ENCODE measurements around the gene SIGLEC15. TPM values are rescaled to one million over a fixed set of nuclear protein-coding genes. Genes with fewer than 3 reads are reported as not detected.

The SIGLEC15 gene
- total RNA-seq, 2 experiments from 2014 or later = not detected

DNA sequence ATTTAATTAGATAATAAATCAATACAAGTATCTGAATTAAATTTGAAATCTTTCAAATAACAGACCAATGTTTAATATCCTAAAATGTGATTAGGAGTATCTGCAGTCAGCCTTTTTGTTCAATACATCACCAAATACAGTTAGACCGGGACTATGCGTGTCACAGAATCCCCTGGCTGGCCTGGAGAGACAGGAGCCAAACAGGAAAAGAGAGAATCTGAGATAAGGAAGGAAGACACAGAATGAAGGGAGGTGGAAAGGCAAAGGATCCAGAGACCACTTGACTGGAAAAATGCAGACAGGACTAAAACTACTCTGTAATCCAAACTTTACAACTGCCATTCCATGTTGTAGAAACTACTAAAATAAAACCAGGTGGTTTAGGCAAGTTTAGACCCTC lies 66.3 kb downstream of the SIGLEC15 start:
- intact Hi-C loops (cut with micrococcal nuclease; ENCODE audit: unreplicated experiment) = no loop called here
- Histone ChIP-seq H3K36me3 (ENCODE audit: insufficient read depth, low read length) (no peaks in the 10 kb centered on the region), H4K20me1 (ENCODE audit: insufficient read depth, low read length) (no peaks in the 10 kb centered on the region), H3K79me2 (ENCODE audit: insufficient read depth, low read depth, low read length) (no peaks in the 10 kb centered on the region), H3K27ac (ENCODE audit: low read depth, low read length, poor library complexity, severe bottlenecking) (no peak overlapping the region), H3K4me1 (ENCODE audit: insufficient read depth, low read length, poor library complexity, severe bottlenecking) (no peaks in the 10 kb centered on the region), H3K9me3 (ENCODE audit: low read length) (no peaks in the 10 kb centered on the region), H3K4me2 (ENCODE audit: low read length) (no peak overlapping the region), H2AFZ (ENCODE audit: low read length) (no peak overlapping the region), H3K4me3 (ENCODE audit: low read depth, low read length, poor library complexity, severe bottlenecking) (no peak overlapping the region), H3K9me2 (ENCODE audit: insufficient read depth, low read length) (no peaks in the 10 kb centered on the region)
- POLR2A ChIA-PET = interaction anchor here (0.7 kb wide), 2 partner anchors 18 to 163 kb away, joined by 3 to 5 read pairs; no protein-coding TSS in a partner anchor
- no TSS peak for BruUV-seq (replicated peaks)
- DNase-seq (ENCODE audit: low spot score) = no peak
- no peak for TF ChIP-seq EZH2phosphoT487 (IDR thresholded peaks at IDR 0.05; ENCODE audit: borderline replicate concordance, low read depth, low read length)
- TF ChIP-seq, protein P1, sequence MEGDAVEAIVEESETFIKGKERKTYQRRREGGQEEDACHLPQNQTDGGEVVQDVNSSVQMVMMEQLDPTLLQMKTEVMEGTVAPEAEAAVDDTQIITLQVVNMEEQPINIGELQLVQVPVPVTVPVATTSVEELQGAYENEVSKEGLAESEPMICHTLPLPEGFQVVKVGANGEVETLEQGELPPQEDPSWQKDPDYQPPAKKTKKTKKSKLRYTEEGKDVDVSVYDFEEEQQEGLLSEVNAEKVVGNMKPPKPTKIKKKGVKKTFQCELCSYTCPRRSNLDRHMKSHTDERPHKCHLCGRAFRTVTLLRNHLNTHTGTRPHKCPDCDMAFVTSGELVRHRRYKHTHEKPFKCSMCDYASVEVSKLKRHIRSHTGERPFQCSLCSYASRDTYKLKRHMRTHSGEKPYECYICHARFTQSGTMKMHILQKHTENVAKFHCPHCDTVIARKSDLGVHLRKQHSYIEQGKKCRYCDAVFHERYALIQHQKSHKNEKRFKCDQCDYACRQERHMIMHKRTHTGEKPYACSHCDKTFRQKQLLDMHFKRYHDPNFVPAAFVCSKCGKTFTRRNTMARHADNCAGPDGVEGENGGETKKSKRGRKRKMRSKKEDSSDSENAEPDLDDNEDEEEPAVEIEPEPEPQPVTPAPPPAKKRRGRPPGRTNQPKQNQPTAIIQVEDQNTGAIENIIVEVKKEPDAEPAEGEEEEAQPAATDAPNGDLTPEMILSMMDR (conservative IDR thresholded peaks at IDR 0.05; ENCODE audit: low read length) = no peak
- CTCF ChIA-PET (ENCODE audit: unreplicated experiment) = no interaction called here

Small RNA genes lying within 50 kb of the gene (small RNA-seq; reads per million reads assigned to genes)
- gene AC087685.1 = not detected

Other genes with a start within 250 kb of the SIGLEC15 start
- gene SLC14A2, start 210.2 kb upstream of the SIGLEC15 start, total RNA-seq (2014; rRNA removed; shearing (Covaris generic)) = not detected in 2 replicates
- not detected in 2 replicates for gene SLC14A2, start 210.2 kb upstream of the SIGLEC15 start, total RNA-seq (2022)
- 0.06 TPM in 1 of 2 replicates, not detected in the other for gene SLC14A1, start 101.5 kb upstream of the SIGLEC15 start, total RNA-seq (2014; rRNA removed; shearing (Covaris generic))
- not detected in 2 replicates for gene SLC14A1, start 101.5 kb upstream of the SIGLEC15 start, total RNA-seq (2022)
- gene EPG5, start 141.7 kb downstream of the SIGLEC15 start, total RNA-seq (2014; rRNA removed; shearing (Covaris generic)) = 4.1 and 4.8 TPM in 2 replicates
- gene EPG5, start 141.7 kb downstream of the SIGLEC15 start, total RNA-seq (2022) = 8.7 and 9.5 TPM in 2 replicates
- 0.15 TPM in 1 of 2 replicates, not detected in the other for gene PSTPIP2, start 246.6 kb downstream of the SIGLEC15 start, total RNA-seq (2014; rRNA removed; shearing (Covaris generic))
- 0.11 TPM in 1 of 2 replicates, not detected in the other for gene PSTPIP2, start 246.6 kb downstream of the SIGLEC15 start, total RNA-seq (2022)